ENCODE measurements around the gene C1QL1.

DNA sequence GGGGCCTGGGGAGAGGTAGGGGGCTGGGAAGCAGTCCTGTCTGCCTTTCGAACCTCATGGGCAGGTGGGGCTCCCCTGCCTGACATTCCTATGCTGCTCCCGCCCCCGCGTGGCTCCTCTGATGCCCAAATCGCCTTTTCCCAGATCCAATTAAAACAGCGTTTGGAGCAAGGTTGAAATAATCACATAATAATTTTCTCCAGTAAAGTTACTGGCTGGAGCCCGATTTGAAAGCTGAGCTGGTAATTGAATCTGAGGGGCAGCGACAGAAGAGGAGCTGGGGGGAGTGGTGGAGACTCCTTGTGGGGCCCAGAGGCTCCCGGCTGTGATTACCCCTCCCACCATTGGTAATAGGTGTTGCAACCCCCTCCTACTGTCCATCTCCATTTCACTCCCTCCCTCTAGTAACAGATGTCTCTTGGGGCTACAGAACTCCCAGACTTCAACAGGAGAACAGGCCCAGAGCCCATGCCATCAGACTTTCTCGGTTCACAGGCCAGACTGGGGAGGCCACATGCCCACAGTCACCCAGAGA is 38.9 kb upstream of the C1QL1 start:
- no peak for TF ChIP-seq USF1 (IDR thresholded peaks at IDR 0.05)
- no peak for TF ChIP-seq TAF1 (IDR thresholded peaks at IDR 0.05; ENCODE audit: low read depth)
- TF ChIP-seq YY1 (IDR thresholded peaks at IDR 0.05; ENCODE audit: low read depth), result no peak
- no peak for TF ChIP-seq MAX (IDR thresholded peaks at IDR 0.05)
- TF ChIP-seq, protein P1, sequence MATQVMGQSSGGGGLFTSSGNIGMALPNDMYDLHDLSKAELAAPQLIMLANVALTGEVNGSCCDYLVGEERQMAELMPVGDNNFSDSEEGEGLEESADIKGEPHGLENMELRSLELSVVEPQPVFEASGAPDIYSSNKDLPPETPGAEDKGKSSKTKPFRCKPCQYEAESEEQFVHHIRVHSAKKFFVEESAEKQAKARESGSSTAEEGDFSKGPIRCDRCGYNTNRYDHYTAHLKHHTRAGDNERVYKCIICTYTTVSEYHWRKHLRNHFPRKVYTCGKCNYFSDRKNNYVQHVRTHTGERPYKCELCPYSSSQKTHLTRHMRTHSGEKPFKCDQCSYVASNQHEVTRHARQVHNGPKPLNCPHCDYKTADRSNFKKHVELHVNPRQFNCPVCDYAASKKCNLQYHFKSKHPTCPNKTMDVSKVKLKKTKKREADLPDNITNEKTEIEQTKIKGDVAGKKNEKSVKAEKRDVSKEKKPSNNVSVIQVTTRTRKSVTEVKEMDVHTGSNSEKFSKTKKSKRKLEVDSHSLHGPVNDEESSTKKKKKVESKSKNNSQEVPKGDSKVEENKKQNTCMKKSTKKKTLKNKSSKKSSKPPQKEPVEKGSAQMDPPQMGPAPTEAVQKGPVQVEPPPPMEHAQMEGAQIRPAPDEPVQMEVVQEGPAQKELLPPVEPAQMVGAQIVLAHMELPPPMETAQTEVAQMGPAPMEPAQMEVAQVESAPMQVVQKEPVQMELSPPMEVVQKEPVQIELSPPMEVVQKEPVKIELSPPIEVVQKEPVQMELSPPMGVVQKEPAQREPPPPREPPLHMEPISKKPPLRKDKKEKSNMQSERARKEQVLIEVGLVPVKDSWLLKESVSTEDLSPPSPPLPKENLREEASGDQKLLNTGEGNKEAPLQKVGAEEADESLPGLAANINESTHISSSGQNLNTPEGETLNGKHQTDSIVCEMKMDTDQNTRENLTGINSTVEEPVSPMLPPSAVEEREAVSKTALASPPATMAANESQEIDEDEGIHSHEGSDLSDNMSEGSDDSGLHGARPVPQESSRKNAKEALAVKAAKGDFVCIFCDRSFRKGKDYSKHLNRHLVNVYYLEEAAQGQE (IDR thresholded peaks at IDR 0.05; ENCODE audit: low read depth), result no peak
- peak; percentile 61; the same call in 1 of the 2 replicates for TF ChIP-seq EGR1 (IDR thresholded peaks at IDR 0.05)
- no peak for TF ChIP-seq EP300 (IDR thresholded peaks at IDR 0.05; ENCODE audit: borderline replicate concordance)
- no peak for TF ChIP-seq FOXM1 (IDR thresholded peaks at IDR 0.05; ENCODE audit: borderline replicate concordance, low read depth)
- no peak for TF ChIP-seq CREB1 (IDR thresholded peaks at IDR 0.05; ENCODE audit: low read depth)
- TF ChIP-seq ZBTB7A (IDR thresholded peaks at IDR 0.05; ENCODE audit: low read depth), result no peak
- no peak for TF ChIP-seq TEAD4 (IDR thresholded peaks at IDR 0.05)
- no peak for TF ChIP-seq NFIC (IDR thresholded peaks at IDR 0.05)
- TF ChIP-seq RAD21 (IDR thresholded peaks at IDR 0.05; ENCODE audit: low read depth), result peak; percentile 50

Measured in Ishikawa (cell line).